ENCODE data around the gene CCNJL.

GRCh38 chr5:160293901-160294561, 18.3 kb downstream of the CCNJL start:
- TF ChIP-seq HDGF (IDR thresholded peaks at IDR 0.05; ENCODE audit: borderline replicate concordance) (no peak), PKNOX1 (IDR thresholded peaks at IDR 0.05) (no peak), FOXK2 (IDR thresholded peaks at IDR 0.05) (no peak)

All from HEK293T (cell line).